GM23338 (cell line): Measurements from ENCODE around the gene HIVEP3.

ENCODE experiments used
- NANOG ChIP-seq: IDR thresholded peaks from 2 replicates; pipeline ENCODE4 v1.6.1; 2016; ENCODE audit warnings: antibody characterized with exemption, borderline replicate concordance
- STAT1 ChIP-seq: IDR thresholded peaks from one replicate; pipeline ENCODE4 v1.6.1; 2016; ENCODE audit warnings: antibody characterized with exemption; ENCODE audit not compliant: unreplicated experiment
- TF ChIP-seq, protein P1 (sequence below), 2 experiments: fragments of 200-600 bp in 1 of 2; sonication (generic) in 1 of 2; conservative IDR thresholded peaks; 2 replicates each; pipeline versions ENCODE4 v1.5.1 to v1.6.1; 2016 to 2017; ENCODE audit warnings: antibody characterized with exemption in 2 of 2, low read depth in 2 of 2, mild to moderate bottlenecking in 2 of 2, moderate library complexity in 1 of 2
- TF ChIP-seq, protein P2 (sequence below): IDR thresholded peaks from one replicate; pipeline ENCODE4 v1.6.1; 2018; ENCODE audit warnings: antibody characterized with exemption; ENCODE audit not compliant: unreplicated experiment

GRCh38 chr1:41483960-41484401 lies 434.7 kb downstream of the HIVEP3 start:
- TF ChIP-seq, protein P1, sequence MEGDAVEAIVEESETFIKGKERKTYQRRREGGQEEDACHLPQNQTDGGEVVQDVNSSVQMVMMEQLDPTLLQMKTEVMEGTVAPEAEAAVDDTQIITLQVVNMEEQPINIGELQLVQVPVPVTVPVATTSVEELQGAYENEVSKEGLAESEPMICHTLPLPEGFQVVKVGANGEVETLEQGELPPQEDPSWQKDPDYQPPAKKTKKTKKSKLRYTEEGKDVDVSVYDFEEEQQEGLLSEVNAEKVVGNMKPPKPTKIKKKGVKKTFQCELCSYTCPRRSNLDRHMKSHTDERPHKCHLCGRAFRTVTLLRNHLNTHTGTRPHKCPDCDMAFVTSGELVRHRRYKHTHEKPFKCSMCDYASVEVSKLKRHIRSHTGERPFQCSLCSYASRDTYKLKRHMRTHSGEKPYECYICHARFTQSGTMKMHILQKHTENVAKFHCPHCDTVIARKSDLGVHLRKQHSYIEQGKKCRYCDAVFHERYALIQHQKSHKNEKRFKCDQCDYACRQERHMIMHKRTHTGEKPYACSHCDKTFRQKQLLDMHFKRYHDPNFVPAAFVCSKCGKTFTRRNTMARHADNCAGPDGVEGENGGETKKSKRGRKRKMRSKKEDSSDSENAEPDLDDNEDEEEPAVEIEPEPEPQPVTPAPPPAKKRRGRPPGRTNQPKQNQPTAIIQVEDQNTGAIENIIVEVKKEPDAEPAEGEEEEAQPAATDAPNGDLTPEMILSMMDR (conservative IDR thresholded peaks at IDR 0.05; ENCODE audit: low read depth in 2 of 2): no peak
- TF ChIP-seq, protein P2, sequence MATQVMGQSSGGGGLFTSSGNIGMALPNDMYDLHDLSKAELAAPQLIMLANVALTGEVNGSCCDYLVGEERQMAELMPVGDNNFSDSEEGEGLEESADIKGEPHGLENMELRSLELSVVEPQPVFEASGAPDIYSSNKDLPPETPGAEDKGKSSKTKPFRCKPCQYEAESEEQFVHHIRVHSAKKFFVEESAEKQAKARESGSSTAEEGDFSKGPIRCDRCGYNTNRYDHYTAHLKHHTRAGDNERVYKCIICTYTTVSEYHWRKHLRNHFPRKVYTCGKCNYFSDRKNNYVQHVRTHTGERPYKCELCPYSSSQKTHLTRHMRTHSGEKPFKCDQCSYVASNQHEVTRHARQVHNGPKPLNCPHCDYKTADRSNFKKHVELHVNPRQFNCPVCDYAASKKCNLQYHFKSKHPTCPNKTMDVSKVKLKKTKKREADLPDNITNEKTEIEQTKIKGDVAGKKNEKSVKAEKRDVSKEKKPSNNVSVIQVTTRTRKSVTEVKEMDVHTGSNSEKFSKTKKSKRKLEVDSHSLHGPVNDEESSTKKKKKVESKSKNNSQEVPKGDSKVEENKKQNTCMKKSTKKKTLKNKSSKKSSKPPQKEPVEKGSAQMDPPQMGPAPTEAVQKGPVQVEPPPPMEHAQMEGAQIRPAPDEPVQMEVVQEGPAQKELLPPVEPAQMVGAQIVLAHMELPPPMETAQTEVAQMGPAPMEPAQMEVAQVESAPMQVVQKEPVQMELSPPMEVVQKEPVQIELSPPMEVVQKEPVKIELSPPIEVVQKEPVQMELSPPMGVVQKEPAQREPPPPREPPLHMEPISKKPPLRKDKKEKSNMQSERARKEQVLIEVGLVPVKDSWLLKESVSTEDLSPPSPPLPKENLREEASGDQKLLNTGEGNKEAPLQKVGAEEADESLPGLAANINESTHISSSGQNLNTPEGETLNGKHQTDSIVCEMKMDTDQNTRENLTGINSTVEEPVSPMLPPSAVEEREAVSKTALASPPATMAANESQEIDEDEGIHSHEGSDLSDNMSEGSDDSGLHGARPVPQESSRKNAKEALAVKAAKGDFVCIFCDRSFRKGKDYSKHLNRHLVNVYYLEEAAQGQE: no peak
- TF ChIP-seq STAT1 (no peak), NANOG (no peak)
